Measurements from ENCODE around the gene UMODL1.

UMODL1 gene

GRCh38 chr21:42159560-42160110 lies 88.5 kb downstream of the UMODL1 start:
- no peak overlapping the region for H3K27ac ChIP-seq (ENCODE audit: low read length)
- no peaks in the 10 kb centered on the region for H3K36me3 ChIP-seq (ENCODE audit: insufficient read depth, low read length)
- no peak for TF ChIP-seq CTCF (IDR thresholded peaks at IDR 0.05; ENCODE audit: borderline replicate concordance, extremely low read depth, low read length, poor library complexity, severe bottlenecking)
- no peak for TF ChIP-seq EZH2 (IDR thresholded peaks at IDR 0.05; ENCODE audit: borderline replicate concordance, low read depth, low read length, severe bottlenecking)
- peak; percentile 4 for DNase-seq
- H3K9me3 ChIP-seq (ENCODE audit: insufficient read depth, low read length, severe bottlenecking), result no peaks in the 10 kb centered on the region
- no peaks in the 10 kb centered on the region for H3K27me3 ChIP-seq (ENCODE audit: insufficient read depth, low read length, poor library complexity)
- no peak overlapping the region for H3K4me2 ChIP-seq (ENCODE audit: insufficient read depth, low read length)
- no peak overlapping the region for H2AFZ ChIP-seq (ENCODE audit: low read depth, low read length)
- H3K4me1 ChIP-seq (ENCODE audit: insufficient read depth, low read length), result peaks cover 17% of the 10 kb centered on the region
- H3K79me2 ChIP-seq (ENCODE audit: insufficient read depth, low read length), result no peaks in the 10 kb centered on the region
- H4K20me1 ChIP-seq (ENCODE audit: insufficient read depth, low read length), result no peaks in the 10 kb centered on the region
- no peak overlapping the region for H3K4me3 ChIP-seq (ENCODE audit: low read depth in 1 of 2, low read length in 2 of 2)
- no peak overlapping the region for H3K9ac ChIP-seq (ENCODE audit: low read depth, low read length)
- no peak for ATAC-seq (ENCODE audit: insufficient read depth, low read depth)

- Histone ChIP-seq H3K79me2 (ENCODE audit: insufficient read depth, low read length) (no peaks in the 10 kb centered on the region), H3K9ac (ENCODE audit: low read depth, low read length) (no peak overlapping the region), H3K4me1 (ENCODE audit: insufficient read depth, low read length) (peaks cover 17% of the 10 kb centered on the region), H3K9me3 (ENCODE audit: insufficient read depth, low read length, severe bottlenecking) (no peaks in the 10 kb centered on the region), H3K27me3 (ENCODE audit: insufficient read depth, low read length, poor library complexity) (no peaks in the 10 kb centered on the region), H3K4me3 (ENCODE audit: low read depth in 1 of 2, low read length in 2 of 2) (no peak overlapping the region), H4K20me1 (ENCODE audit: insufficient read depth, low read length) (no peaks in the 10 kb centered on the region), H3K4me2 (ENCODE audit: insufficient read depth, low read length) (no peak overlapping the region), H3K36me3 (ENCODE audit: insufficient read depth, low read length) (no peaks in the 10 kb centered on the region), H3K27ac (ENCODE audit: low read length) (no peak overlapping the region; the same call in 1 of the 2 replicates), H2AFZ (ENCODE audit: low read depth, low read length) (no peak overlapping the region)
- ATAC-seq (ENCODE audit: insufficient read depth, low read depth) (no peak), DNase-seq (peak; percentile 7)
- TF ChIP-seq CTCF (IDR thresholded peaks at IDR 0.05; ENCODE audit: borderline replicate concordance, extremely low read depth, low read length, poor library complexity, severe bottlenecking) (no peak), EZH2 (IDR thresholded peaks at IDR 0.05; ENCODE audit: borderline replicate concordance, low read depth, low read length, severe bottlenecking) (no peak)
Measured at GRCh38 chr21:42160111-42160721, 89.1 kb downstream of the UMODL1 start.

- Histone ChIP-seq H3K9ac (ENCODE audit: low read depth, low read length) (no peak overlapping the region), H3K27ac (ENCODE audit: low read length) (peak overlapping the region; percentile 56), H3K9me3 (ENCODE audit: insufficient read depth, low read length, severe bottlenecking) (no peaks in the 10 kb centered on the region), H3K4me2 (ENCODE audit: insufficient read depth, low read length) (no peak overlapping the region), H2AFZ (ENCODE audit: low read depth, low read length) (no peak overlapping the region), H3K4me3 (ENCODE audit: low read depth in 1 of 2, low read length in 2 of 2) (no peak overlapping the region), H3K79me2 (ENCODE audit: insufficient read depth, low read length) (no peaks in the 10 kb centered on the region), H3K27me3 (ENCODE audit: insufficient read depth, low read length, poor library complexity) (no peaks in the 10 kb centered on the region), H3K4me1 (ENCODE audit: insufficient read depth, low read length) (peaks cover 17% of the 10 kb centered on the region), H3K36me3 (ENCODE audit: insufficient read depth, low read length) (no peaks in the 10 kb centered on the region), H4K20me1 (ENCODE audit: insufficient read depth, low read length) (no peaks in the 10 kb centered on the region)
- no peak for ATAC-seq (ENCODE audit: insufficient read depth, low read depth)
- peak; percentile 4 for DNase-seq
- TF ChIP-seq CTCF (IDR thresholded peaks at IDR 0.05; ENCODE audit: borderline replicate concordance, extremely low read depth, low read length, poor library complexity, severe bottlenecking) (no peak), EZH2 (IDR thresholded peaks at IDR 0.05; ENCODE audit: borderline replicate concordance, low read depth, low read length, severe bottlenecking) (no peak)
Measured at GRCh38 chr21:42160765-42161164, 89.6 kb downstream of the UMODL1 start.
